Measurements from ENCODE around the gene FLT3LG. TPM values are rescaled to one million over a fixed set of nuclear protein-coding genes. Genes with fewer than 3 reads are reported as not detected.
"Not testable (repeated sequence)": the region's sequence is repeated elsewhere in the genome, so short reads cannot be mapped to it uniquely, and the experiment has no call there.

Gene FLT3LG
- total and polyA plus RNA-seq, 4 donors, result 1.2 to 5.2 (median 4.5) TPM

DNA sequence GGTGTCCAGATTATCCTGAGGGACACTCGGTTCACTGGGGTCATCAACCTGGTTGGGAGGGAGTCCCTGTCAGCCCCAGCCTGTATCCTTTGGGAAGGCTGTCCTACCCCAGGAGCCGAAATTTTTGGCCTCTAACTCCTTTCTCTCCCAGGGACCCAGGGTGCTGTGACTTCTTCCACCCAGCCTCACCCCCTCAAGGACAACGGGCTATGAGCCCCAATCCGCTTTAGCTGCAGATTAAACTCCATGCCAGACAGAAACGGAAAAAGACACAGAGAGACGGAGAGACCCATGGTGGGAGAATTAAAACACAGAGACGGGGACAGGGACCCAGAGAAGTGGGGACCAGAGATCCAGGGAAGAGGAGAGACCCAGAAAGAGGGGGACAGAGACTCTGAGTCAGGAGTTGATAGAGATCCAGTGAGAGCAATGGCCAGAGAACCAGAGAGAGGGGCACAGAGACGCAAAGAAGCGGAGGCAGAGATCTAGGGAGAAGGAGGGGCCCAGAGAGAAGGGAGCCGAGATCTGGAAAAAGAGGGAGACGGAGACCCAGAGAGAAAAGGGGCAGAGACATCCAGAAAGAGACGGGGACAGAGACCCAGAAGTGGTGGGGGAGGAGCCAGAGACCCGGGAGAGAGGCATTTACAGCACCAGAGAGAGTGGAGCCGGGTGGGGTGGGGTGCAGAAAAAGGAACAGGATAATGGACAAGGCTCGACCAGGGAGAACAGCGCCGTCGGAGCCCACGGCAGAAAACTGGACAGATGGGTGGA is 33.4 kb upstream of the FLT3LG start:
- Histone ChIP-seq H3K27ac (ENCODE audit: low read depth, low read length) (no peak overlapping the region), H3K4me3 (ENCODE audit: low read depth, low read length) (no peak overlapping the region), H3K27me3 (ENCODE audit: control insufficient read depth, insufficient read depth, low read length) (peaks cover 73% of the 10 kb centered on the region), H3K4me1 (ENCODE audit: control insufficient read depth, insufficient read depth, low read length) (peaks cover 33% of the 10 kb centered on the region), H3K9me3 (ENCODE audit: control insufficient read depth, insufficient read depth, low read length) (no peaks in the 10 kb centered on the region), H3K36me3 (ENCODE audit: control insufficient read depth, insufficient read depth, low read length) (peaks cover 3% of the 10 kb centered on the region)
- DNase-seq (ENCODE audit: low read depth in 4 of 6, low spot score in 6 of 6), result no peak
- WGBS (ENCODE audit: insufficient coverage), result 24% methylated on average over 16 of the region's 19 CpGs

DNA sequence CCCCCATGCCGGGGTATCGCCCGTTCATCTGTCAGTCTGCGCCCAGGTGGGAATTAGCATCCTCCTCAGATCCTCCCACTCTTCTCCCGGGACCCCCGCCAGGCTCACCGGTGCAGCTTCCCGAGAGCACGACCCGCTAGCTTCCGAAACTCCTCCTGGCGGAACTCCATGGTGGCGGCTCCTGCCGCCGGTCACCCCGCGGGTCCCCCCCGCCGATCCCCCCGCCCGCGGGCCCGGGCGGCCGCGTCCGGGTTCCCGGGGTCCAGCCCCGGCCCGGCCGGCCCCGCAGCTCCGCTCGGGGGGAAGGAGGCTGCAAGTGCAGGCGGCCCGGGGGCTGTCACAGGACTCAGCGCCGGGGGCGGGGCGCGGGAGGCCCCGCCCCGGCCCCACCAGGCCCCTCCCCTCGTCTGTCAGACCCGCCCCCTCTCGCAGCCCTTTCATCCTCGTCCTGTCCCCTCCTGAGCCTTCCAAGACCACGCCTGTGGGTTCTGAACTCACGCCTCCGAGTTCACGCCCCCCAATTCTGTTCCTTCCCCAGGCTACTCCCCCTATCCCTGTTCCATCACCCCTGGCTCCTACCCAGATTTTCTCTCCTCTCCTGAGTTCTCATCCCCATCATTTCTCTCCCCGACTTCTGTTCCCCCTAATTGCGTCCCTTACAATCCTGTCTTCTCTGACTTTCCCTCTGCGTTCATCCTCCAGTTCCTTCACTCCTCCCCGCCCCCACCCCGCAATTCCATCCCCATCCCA is 32.6 kb upstream of the FLT3LG start, which contains the start of gene SLC17A7:
Gene SLC17A7, minus strand, starts transcription at position 318 of the 750 bp plus-strand sequence. Its CDS starts 148 bp downstream, at position 170.
- no peak within 1 kb of the TSS for H3K27ac ChIP-seq (ENCODE audit: low read depth, low read length)
- peaks cover 7% of the 10 kb centered on the region for H3K36me3 ChIP-seq (ENCODE audit: control insufficient read depth, insufficient read depth, low read length)
- H3K4me1 ChIP-seq (ENCODE audit: control insufficient read depth, insufficient read depth, low read length), result peaks cover 29% of the 10 kb centered on the region
- H3K9me3 ChIP-seq (ENCODE audit: control insufficient read depth, insufficient read depth, low read length), result no peaks in the 10 kb centered on the region
- 3% methylated on average over 53 of the region's 56 CpGs for WGBS (ENCODE audit: insufficient coverage)
- peaks cover 66% of the 10 kb centered on the region for H3K27me3 ChIP-seq (ENCODE audit: control insufficient read depth, insufficient read depth, low read length)
- peak in 1 of 6 donors; percentile 72 for DNase-seq (ENCODE audit: low read depth in 4 of 6, low spot score in 6 of 6)
- H3K4me3 ChIP-seq (ENCODE audit: low read depth, low read length), result no peak within 1 kb of the TSS

DNA sequence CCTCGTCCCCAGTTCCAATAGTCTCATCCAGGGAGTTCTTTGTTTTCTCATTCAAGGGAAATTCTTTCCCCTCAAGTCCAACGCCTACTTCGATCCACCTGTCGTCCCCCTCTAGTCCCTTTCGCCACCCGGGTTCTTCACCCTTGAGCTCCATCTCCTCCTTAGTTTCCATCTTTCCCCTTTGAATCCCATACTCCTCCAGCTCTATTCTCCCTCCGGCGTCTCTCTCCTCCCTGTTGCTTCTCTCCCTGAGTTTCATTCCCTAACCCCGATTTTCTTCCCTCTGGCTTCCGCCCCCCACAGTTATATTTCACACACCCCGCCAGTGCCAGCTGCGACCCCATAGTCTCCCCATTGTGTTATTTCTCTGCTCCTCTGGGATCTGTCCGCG is 32.1 kb upstream of the FLT3LG start:
- no peak for DNase-seq (ENCODE audit: low read depth in 4 of 6, low spot score in 6 of 6)
- H3K4me3 ChIP-seq (ENCODE audit: low read depth, low read length), result no peak overlapping the region
- no peak overlapping the region for H3K27ac ChIP-seq (ENCODE audit: low read depth, low read length)

DNA sequence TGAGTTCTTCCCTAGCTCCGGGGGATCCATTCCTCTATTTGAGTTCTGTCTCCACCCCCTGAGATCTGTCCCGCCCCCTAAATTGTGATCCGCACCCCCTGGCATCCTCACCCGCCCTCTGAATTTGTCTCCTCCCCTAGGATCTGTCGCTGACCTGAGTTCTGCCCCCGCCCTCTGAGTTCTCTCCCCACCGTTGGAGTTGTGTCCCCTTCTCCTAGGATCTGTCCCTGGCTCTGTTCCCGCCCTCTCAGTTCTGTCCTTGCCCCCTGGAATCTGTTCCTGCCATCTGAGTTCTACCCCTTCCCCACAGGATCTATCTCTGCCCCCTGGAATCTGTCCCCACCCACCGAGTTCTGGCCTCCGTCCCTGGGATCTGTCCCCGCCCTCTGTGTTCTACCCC is 31.7 kb upstream of the FLT3LG start:
- Histone ChIP-seq H3K4me1 (ENCODE audit: control insufficient read depth, insufficient read depth, low read length) (peaks cover 24% of the 10 kb centered on the region), H3K9me3 (ENCODE audit: control insufficient read depth, insufficient read depth, low read length) (no peaks in the 10 kb centered on the region), H3K27me3 (ENCODE audit: control insufficient read depth, insufficient read depth, low read length) (peaks cover 56% of the 10 kb centered on the region), H3K36me3 (ENCODE audit: control insufficient read depth, insufficient read depth, low read length) (peaks cover 17% of the 10 kb centered on the region), H3K27ac (ENCODE audit: low read depth, low read length) (no peak overlapping the region), H3K4me3 (ENCODE audit: low read depth, low read length) (no peak overlapping the region)
- peak in 1 of 6 donors; percentile 65 for DNase-seq (ENCODE audit: low read depth in 4 of 6, low spot score in 6 of 6)
- WGBS (ENCODE audit: insufficient coverage), result 5% methylated on average over 11 of the region's 11 CpGs

More for the DNA sequence above, 32.1 kb upstream of the FLT3LG start:
- Histone ChIP-seq H3K36me3 (ENCODE audit: control insufficient read depth, insufficient read depth, low read length) (peaks cover 13% of the 10 kb centered on the region), H3K4me1 (ENCODE audit: control insufficient read depth, insufficient read depth, low read length) (peaks cover 24% of the 10 kb centered on the region), H3K27me3 (ENCODE audit: control insufficient read depth, insufficient read depth, low read length) (peaks cover 60% of the 10 kb centered on the region), H3K9me3 (ENCODE audit: control insufficient read depth, insufficient read depth, low read length) (no peaks in the 10 kb centered on the region)
- WGBS (ENCODE audit: insufficient coverage), result 15% methylated on average over 14 of the region's 14 CpGs

DNA sequence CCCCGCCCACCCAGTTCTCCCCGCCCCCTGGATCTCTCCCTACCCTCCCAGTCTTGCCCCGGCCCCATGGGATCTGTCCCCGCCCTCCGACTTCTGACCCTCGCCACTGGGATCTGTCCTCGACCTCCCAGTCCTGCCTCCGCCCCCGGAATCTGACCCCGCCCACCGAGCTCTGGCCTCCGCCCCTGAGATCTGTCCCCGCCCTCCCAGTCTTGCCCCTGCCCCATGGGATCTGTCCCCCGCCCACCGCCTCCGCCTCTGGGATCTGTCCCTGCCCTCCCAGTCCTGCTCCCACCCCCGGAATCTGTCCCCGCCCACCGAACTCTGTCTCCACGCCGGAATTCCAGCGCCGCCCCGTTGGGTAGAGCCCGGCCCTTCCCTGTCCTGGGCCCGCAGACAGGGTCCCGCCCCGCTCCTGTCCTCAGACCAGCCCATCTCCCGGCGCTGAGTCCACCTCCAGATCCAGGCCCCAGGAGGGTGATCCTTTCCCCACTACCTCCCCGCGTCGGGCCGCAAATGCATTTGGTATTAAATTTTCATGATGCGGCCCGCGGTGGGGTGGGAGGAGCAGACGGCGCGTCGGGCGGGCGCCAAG is 31.1 kb upstream of the FLT3LG start:
- Histone ChIP-seq H3K9me3 (ENCODE audit: control insufficient read depth, insufficient read depth, low read length) (no peaks in the 10 kb centered on the region), H3K36me3 (ENCODE audit: control insufficient read depth, insufficient read depth, low read length) (peaks cover 22% of the 10 kb centered on the region), H3K4me1 (ENCODE audit: control insufficient read depth, insufficient read depth, low read length) (peaks cover 24% of the 10 kb centered on the region), H3K27ac (ENCODE audit: low read depth, low read length) (peak overlapping the region; percentile 86), H3K27me3 (ENCODE audit: control insufficient read depth, insufficient read depth, low read length) (peaks cover 51% of the 10 kb centered on the region), H3K4me3 (ENCODE audit: low read depth, low read length) (peak overlapping the region; percentile 59)
- DNase-seq (ENCODE audit: low read depth in 4 of 6, low spot score in 6 of 6), result peak in 1 of 6 donors; percentile 88
- 0% methylated on average over 41 of the region's 43 CpGs for WGBS (ENCODE audit: insufficient coverage)

DNA sequence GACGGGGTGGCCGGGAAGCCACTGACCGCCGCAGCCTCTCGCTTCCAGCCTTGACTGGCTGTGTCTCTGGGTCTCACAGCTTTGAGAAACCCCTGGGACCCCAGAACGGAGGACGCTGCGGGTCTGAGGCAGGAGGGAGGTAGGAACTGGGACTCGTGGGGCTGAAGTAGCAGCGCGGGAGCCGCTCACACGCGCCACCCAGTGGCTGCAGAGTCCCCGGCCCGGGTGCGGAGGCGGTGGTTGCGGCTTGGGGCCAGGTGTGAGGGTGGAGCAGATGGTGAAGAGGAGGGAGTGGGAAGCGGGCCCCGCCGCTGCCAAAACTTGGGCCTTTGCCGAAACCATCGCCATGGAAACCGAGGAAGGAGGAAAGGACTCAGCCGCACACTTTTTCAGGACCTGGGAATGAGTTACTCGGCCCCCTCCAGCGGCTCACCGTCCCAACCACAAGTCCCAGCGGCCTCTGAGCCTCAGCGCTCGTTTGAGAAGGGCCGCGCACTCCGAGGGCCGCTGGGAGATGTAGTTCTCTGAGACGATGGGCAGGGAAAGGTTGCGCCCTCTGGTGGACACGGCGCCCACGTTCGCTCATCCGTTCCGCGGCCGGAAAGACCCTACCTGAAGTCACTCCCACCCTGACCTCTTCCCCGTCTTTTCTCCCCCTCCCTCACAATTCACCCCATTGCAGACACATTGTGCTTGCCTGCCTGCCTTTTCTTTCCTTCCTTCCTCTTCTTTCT is 30.5 kb upstream of the FLT3LG start:
- peaks cover 28% of the 10 kb centered on the region for H3K36me3 ChIP-seq (ENCODE audit: control insufficient read depth, insufficient read depth, low read length)
- H3K27me3 ChIP-seq (ENCODE audit: control insufficient read depth, insufficient read depth, low read length), result peaks cover 44% of the 10 kb centered on the region
- peak; percentile 88 to 99 (median 92) for DNase-seq (ENCODE audit: low read depth in 4 of 6, low spot score in 6 of 6)
- H3K4me3 ChIP-seq (ENCODE audit: low read depth, low read length), result peak overlapping the region; percentile 59
- H3K4me1 ChIP-seq (ENCODE audit: control insufficient read depth, insufficient read depth, low read length), result peaks cover 24% of the 10 kb centered on the region
- under 1% methylated on average over 42 of the region's 47 CpGs for WGBS (ENCODE audit: insufficient coverage)
- H3K9me3 ChIP-seq (ENCODE audit: control insufficient read depth, insufficient read depth, low read length), result no peaks in the 10 kb centered on the region
- H3K27ac ChIP-seq (ENCODE audit: low read depth, low read length), result peak overlapping the region; percentile 86

DNA sequence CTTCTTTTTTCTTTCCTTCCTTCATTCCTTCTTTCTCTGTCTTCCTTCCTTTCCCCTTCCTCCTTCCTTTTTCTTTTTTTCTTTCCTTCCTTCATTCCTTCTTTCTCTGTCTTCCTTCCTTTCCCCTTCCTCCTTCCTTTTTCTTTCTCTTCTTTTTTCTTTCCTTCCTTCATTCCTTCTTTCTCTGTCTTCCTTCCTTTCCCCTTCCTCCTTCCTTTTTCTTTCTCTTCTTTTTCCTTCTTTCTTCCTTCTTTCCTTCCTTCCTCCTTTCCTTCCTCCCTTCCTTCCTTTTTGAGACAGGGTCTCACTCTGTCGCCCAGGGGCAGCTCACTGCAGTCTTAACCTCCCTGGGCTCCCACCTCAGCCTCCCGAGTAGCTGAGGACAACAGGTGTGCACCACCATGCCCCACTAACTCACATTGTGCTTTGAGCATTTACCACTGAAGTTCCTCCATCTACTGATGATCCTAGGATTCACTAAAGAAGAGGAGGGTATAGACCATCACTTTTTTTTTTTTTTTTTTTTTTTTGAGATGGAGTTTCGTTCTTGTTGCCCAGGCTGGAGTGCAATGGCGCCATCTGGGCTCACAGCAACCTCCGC is 29.8 kb upstream of the FLT3LG start:
- 60% methylated on average over 1 of the region's 5 CpGs for WGBS (ENCODE audit: insufficient coverage)
- Histone ChIP-seq H3K27me3 (ENCODE audit: control insufficient read depth, insufficient read depth, low read length) (peaks cover 38% of the 10 kb centered on the region), H3K36me3 (ENCODE audit: control insufficient read depth, insufficient read depth, low read length) (peaks cover 34% of the 10 kb centered on the region), H3K4me1 (ENCODE audit: control insufficient read depth, insufficient read depth, low read length) (peaks cover 24% of the 10 kb centered on the region)
- not testable (repeated sequence) for H3K4me3 ChIP-seq (ENCODE audit: low read depth, low read length); H3K27ac ChIP-seq (ENCODE audit: low read depth, low read length); DNase-seq (ENCODE audit: low read depth in 4 of 6, low spot score in 6 of 6); H3K9me3 ChIP-seq (ENCODE audit: control insufficient read depth, insufficient read depth, low read length)

DNA sequence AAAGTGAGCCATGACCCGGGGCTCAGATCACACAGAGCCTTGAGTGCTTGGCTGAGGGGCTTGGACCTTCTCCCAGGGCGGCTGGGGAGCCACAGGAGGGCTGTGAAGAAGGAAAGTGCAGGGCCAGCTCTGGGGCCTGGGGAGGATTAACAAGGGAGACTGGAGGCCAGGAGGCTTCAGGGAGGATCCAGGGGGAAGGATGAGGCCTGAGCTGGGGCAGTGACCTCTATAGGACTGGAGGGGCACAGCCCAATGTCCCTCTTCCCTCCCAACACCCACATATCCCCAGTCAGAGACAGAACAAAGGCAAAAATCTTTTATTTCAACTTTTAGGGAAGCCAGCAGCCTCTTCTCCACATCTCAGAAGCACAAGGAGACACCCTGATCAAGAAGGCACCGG is 28.0 kb upstream of the FLT3LG start:
- Histone ChIP-seq H3K27me3 (ENCODE audit: control insufficient read depth, insufficient read depth, low read length) (peaks cover 20% of the 10 kb centered on the region), H3K36me3 (ENCODE audit: control insufficient read depth, insufficient read depth, low read length) (peaks cover 42% of the 10 kb centered on the region), H3K4me1 (ENCODE audit: control insufficient read depth, insufficient read depth, low read length) (peaks cover 34% of the 10 kb centered on the region), H3K27ac (ENCODE audit: low read depth, low read length) (no peak overlapping the region), H3K4me3 (ENCODE audit: low read depth, low read length) (no peak overlapping the region), H3K9me3 (ENCODE audit: control insufficient read depth, insufficient read depth, low read length) (no peaks in the 10 kb centered on the region)
- 80% methylated on average over 3 of the region's 3 CpGs for WGBS (ENCODE audit: insufficient coverage)
- DNase-seq (ENCODE audit: low read depth in 4 of 6, low spot score in 6 of 6), result no peak
